ENCODE results near the gene EXD1. TPM values are rescaled to one million over a fixed set of nuclear protein-coding genes. Genes with fewer than 3 reads are reported as not detected.

The EXD1 gene
- total and polyA plus RNA-seq, 8 donors: not detected

DNA sequence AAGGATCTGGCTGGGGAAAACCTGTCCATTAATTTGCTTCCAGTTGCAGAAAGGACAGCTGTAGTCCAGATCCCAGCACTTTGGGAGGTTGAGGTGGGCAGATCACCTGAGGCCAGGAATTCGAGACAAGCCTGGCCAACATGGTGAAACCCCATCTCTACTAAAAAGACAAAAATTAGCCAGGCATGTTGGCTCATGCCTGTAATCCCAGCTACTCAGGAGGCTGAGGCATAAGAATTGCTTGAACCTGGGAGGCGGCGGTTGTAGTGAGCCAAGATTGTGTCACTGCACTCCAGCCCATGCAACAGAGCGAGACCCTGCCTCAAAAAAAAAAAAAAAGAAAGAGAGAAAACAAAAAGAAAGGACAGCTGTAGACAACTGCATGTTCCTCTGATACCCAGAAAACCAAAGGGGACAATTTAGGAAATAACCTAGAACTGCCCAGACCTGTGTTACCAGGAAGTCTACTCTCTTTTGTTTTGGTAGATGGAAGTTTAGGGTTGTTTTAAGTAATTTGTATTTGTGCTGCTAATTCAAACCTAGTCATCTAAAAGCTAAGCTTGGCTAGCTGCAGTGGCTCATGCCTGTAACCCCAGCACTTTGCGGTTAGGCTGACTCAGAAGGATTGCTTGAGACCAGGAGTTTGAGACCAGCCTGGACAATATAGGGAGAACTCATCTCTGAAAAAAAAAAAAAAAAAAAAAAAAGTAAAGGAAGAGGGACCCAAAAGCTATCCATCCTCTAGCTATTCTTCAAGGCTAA, 22.7 kb downstream of the EXD1 start:
- Histone ChIP-seq H3K36me3 (no peaks in the 10 kb centered on the region), H3K9me3 (no peaks in the 10 kb centered on the region), H3K4me1 (no peaks in the 10 kb centered on the region), H3K4me3 (no peak overlapping the region), H3K27me3 (peaks cover 0 to 25% (median 0%) of the 10 kb centered on the region in 3 donors), H3K27ac (no peak overlapping the region)
- intact Hi-C loops (cut with DNase I; ENCODE audit: low total_unique reads): no loop called here
- no peak for TF ChIP-seq POLR2A (IDR thresholded peaks at IDR 0.05)
- TF ChIP-seq POLR2AphosphoS5 (IDR thresholded peaks at IDR 0.05): no peak
- no peak for TF ChIP-seq EP300 (IDR thresholded peaks at IDR 0.05)
- TF ChIP-seq, protein P1, sequence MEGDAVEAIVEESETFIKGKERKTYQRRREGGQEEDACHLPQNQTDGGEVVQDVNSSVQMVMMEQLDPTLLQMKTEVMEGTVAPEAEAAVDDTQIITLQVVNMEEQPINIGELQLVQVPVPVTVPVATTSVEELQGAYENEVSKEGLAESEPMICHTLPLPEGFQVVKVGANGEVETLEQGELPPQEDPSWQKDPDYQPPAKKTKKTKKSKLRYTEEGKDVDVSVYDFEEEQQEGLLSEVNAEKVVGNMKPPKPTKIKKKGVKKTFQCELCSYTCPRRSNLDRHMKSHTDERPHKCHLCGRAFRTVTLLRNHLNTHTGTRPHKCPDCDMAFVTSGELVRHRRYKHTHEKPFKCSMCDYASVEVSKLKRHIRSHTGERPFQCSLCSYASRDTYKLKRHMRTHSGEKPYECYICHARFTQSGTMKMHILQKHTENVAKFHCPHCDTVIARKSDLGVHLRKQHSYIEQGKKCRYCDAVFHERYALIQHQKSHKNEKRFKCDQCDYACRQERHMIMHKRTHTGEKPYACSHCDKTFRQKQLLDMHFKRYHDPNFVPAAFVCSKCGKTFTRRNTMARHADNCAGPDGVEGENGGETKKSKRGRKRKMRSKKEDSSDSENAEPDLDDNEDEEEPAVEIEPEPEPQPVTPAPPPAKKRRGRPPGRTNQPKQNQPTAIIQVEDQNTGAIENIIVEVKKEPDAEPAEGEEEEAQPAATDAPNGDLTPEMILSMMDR (IDR thresholded peaks at IDR 0.05): no peak
- DNase-seq: no peak
- 79 to 92% (median 88%) methylated on average over 5 of the region's 5 CpGs for WGBS, 5 donors

DNA sequence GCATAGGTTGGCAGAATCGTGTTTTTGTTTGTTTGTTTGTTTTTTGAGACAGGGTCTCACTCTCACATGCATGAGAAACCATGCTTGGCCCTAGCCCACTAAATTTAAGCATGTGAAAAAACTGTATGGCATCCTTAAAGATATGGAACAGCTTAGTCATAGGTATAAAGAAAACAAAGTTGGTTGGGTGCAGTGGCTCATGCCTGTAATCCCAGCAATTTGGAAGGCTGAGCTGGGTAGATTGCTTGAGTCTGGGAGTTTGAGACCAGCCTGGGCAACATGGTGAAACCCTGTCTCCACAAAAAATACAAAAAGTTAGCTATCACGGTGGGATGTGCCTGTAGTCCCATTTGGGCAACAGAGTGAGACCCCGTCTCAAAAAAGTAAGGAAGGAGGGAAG, 25.2 kb downstream of the EXD1 start:
- no peak for DNase-seq
- Histone ChIP-seq H3K27me3 (peaks cover 0 to 18% (median 0%) of the 10 kb centered on the region in 3 donors), H3K36me3 (no peaks in the 10 kb centered on the region), H3K4me1 (no peaks in the 10 kb centered on the region), H3K27ac (no peak overlapping the region), H3K4me3 (no peak overlapping the region), H3K9me3 (no peaks in the 10 kb centered on the region)
- intact Hi-C loops (cut with DNase I; ENCODE audit: low total_unique reads): no loop called here
- WGBS, 5 donors: 71 to 79% (median 72%) methylated on average over 3 of the region's 3 CpGs
- TF ChIP-seq POLR2AphosphoS5 (IDR thresholded peaks at IDR 0.05) (no peak), POLR2A (IDR thresholded peaks at IDR 0.05) (no peak), EP300 (IDR thresholded peaks at IDR 0.05) (no peak)
- TF ChIP-seq, protein P1 (IDR thresholded peaks at IDR 0.05): no peak

DNA sequence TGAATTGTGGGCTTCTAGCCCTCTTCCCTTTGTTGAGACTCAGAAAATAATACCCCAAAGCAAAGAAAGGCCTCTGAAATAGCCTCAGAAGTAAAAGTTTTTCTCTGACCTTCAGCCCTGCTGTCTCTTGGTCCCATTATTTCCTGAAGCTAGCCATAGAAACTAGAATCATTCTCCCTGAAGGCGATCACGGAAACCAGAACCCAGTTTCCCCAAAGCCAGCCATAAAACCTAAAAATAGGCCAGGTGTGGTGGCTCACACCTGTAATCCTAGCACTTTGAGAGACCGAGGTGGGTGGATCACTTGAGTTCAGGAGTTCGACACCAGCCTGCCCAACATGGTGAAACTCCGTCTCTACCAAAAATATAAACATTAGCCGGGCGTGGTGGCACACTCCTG, 27.2 kb downstream of the EXD1 start:
- intact Hi-C loops (cut with DNase I; ENCODE audit: low total_unique reads): no loop called here
- Histone ChIP-seq H3K4me1 (no peaks in the 10 kb centered on the region), H3K4me3 (no peak overlapping the region), H3K9me3 (no peaks in the 10 kb centered on the region), H3K27me3 (peaks cover 0 to 11% (median 0%) of the 10 kb centered on the region in 3 donors), H3K36me3 (no peaks in the 10 kb centered on the region), H3K27ac (no peak overlapping the region)
- DNase-seq: no peak
- WGBS, 5 donors: 90 to 94% (median 92%) methylated on average over 7 of the region's 7 CpGs
- TF ChIP-seq POLR2A (IDR thresholded peaks at IDR 0.05): no peak
- TF ChIP-seq EP300 (IDR thresholded peaks at IDR 0.05): no peak
- TF ChIP-seq, protein P1 (IDR thresholded peaks at IDR 0.05): no peak
- TF ChIP-seq POLR2AphosphoS5 (IDR thresholded peaks at IDR 0.05): no peak

DNA sequence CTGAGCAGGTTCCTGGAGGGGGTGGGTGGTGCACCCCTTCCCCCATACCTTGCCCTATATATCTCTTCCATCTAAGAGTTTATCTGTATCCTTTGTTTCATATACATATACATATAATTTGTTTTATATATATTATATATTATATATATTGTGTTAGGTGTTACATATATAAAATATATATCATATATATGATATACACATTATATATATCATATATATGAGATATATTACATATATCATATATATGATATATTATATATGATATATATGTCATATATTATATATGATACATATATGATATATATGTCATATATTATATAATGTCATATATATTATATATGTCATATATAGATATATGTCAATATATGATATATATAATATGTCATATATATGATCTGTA, 31.1 kb downstream of the EXD1 start:
- Histone ChIP-seq H3K4me1 (no peaks in the 10 kb centered on the region), H3K27ac (no peak overlapping the region), H3K4me3 (no peak overlapping the region), H3K27me3 (no peaks in the 10 kb centered on the region), H3K36me3 (no peaks in the 10 kb centered on the region), H3K9me3 (no peaks in the 10 kb centered on the region)
- DNase-seq: no peak
- intact Hi-C loops (cut with DNase I; ENCODE audit: low total_unique reads): no loop called here
- TF ChIP-seq POLR2AphosphoS5 (IDR thresholded peaks at IDR 0.05) (no peak), POLR2A (IDR thresholded peaks at IDR 0.05) (no peak), EP300 (IDR thresholded peaks at IDR 0.05) (no peak)
- TF ChIP-seq, protein P1 (IDR thresholded peaks at IDR 0.05): no peak
